HG03025 (cell line): ENCODE measurements around the gene SLC25A39.

Experiments
- ATAC-seq: cut with Tn5 transposase; IDR thresholded peaks from one replicate; pipeline ENCODE4 v1.9.1; 2021; ENCODE audit warnings: mild to moderate bottlenecking, moderate library complexity; ENCODE audit not compliant: unreplicated experiment, low FRiP score

SLC25A39 gene

DNA sequence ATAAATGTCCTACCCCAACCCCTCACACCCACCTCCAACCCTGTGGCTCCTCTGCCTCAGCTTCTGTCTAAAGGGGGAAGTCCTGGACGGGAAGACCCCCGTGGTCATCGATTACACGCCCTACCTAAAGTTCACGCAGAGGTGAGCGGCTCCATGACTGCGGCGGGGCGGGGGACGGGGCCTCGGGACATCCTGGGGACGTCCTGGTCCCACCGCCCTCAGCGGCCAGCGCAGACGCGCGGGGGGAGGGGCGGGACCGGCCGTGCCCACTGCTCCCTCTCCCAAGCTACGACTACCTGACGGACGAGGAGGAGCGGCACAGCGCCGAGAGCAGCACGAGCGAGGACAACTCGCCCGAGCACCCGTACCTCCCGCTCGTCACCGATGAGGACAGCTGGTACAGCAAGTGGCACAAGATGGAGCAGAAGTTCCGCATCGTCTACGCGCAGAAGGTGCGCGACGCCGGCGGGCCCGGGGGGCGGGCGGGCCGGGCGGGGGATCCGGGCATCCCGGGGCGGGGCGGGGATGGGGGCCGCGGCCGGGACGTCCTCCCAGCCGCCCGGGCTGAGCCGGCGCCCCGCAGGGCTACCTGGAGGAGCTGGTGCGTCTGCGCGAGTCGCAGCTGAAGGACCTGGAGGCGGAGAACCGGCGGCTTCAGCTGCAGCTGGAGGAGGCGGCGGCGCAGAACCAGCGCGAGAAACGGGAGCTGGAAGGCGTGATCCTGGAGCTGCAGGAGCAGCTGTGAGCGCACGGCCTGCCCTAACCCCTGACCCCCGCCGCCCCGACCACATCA lies 9.6 kb downstream of the SLC25A39 start:
- ATAC-seq, result no peak

GRCh38 chr17:44314524-44314868 lies 10.1 kb downstream of the SLC25A39 start:
- ATAC-seq, result no peak

GRCh38 chr17:44314031-44314430 lies 10.6 kb downstream of the SLC25A39 start:
- ATAC-seq, result no peak

DNA sequence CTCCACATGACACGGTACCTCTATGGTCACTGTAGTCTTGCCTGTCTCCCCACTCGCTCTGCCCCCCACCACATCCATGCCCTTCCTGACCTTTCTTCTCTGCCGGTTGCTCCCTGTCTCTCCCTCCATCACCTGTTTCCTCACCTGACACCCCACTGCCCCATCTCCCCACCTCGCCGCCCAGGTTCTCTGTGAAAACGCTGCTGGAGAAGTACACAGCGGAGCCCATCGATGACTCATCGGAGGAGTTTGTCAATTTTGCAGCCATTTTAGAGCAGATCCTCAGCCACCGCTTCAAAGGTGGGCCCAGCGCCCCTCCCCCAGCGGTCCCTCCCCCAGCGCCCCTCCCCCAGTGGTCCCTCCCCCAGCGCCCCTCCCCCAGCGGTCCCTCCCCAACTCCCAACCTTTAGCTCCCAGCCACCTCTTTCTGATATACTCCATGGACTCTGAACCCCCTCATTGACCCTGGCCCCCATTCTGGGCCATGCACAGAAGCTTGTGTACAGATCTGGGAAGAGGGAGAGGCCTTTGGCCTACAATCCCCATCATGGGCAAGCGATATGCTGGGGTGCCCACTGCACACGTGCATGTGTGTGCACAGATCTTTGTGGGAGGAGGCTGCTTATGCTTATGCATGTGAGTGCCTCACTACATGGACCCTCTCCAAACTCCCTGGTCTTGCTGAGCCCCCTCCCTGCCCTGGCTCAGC lies 12.1 kb downstream of the SLC25A39 start:
- ATAC-seq, result no peak

DNA sequence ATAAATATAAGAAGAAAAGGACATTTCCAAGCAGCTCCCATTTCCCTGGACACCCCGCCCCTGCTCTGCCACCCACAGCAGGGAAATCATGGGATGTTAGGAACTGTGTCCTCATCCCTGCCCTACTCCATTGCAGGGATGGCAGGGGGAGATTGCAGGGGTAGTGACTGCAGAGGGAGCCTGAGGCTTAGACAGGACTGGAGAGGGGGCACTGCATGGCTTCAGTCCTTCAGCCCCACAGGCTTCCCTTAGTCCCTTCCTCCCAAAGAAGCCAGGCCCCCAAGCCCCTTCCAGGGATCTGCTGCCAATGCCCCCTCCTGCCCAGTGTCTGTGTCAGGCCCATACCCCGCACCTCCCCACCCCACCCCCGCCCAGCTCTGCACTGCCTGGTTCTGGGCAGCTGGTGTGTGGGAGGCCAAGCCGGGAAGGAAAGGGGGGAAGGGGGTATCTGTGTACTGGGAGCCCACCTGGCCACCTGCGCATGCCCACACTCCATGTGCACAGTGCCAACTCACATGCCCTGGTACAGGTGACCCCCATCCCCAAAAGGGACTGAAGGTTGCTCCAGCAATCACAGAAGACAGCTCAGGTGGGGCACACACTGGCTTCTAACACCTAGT lies 13.0 kb downstream of the SLC25A39 start:
- ATAC-seq, result no peak

GRCh38 chr17:44310609-44311376 lies 13.8 kb downstream of the SLC25A39 start:
- no peak for ATAC-seq

- ATAC-seq, result no peak
Observed at GRCh38 chr17:44310188-44310587, 14.4 kb downstream of the SLC25A39 start.

GRCh38 chr17:44309472-44309871 lies 15.2 kb downstream of the SLC25A39 start:
- ATAC-seq, result no peak

DNA sequence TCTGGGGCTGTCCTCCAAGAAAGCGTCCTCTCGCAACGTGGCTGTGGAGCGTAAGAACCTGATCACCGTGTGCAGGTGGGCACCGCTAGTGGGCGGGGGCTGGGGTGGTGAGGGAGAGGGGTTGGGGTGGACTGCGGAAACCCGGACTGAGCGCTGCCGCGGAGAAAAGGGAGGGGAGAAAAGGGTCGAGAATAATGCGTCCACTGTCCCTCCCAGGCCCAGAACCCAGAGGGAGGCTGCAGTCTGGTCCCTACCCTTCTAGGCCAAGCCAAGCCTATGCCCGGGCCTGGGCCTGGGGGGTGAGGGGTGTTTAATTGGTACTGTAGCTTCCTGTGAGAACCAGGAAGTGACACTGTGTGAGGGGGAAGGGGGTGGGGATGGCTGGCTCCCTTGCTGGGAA lies 15.8 kb downstream of the SLC25A39 start:
- no peak for ATAC-seq

DNA sequence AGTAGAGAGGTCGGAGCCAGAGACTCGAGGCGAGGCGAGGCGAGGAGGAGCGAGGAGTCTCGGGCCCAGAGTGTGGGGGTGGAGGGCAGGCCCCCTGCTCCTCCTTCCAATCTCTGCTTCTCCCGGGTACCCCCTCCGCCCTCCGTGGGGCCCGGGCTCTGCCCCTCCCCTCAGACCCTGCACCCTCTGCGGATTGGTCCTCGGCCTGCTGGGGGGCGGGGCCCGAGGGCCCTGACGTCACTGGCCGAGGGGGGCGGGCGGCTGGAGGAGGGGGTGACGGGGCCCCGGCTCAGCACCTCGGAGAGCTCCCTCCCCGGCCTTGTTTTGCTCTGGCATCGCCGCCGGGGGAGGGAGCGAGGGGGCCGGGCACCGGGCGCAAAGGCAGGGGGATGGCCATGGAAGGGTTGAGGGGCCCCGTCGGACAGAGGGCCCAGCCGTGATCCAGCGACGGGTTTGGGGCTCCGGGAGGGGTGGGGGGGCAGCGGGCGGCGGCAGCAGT lies 16.3 kb downstream of the SLC25A39 start, which contains the start of gene RUNDC3A:
Gene RUNDC3A, plus strand, starts transcription at position 282 of the 499 bp plus-strand sequence. CDS start 232 bp downstream, outside the sequence.
- no peak for ATAC-seq

GRCh38 chr17:44307387-44308186 lies 17.0 kb downstream of the SLC25A39 start:
- no peak for ATAC-seq

GRCh38 chr17:44304651-44305050 lies 20.0 kb downstream of the SLC25A39 start:
- ATAC-seq, result no peak

GRCh38 chr17:44297975-44298374 lies 26.6 kb downstream of the SLC25A39 start:
- ATAC-seq, result no peak

DNA sequence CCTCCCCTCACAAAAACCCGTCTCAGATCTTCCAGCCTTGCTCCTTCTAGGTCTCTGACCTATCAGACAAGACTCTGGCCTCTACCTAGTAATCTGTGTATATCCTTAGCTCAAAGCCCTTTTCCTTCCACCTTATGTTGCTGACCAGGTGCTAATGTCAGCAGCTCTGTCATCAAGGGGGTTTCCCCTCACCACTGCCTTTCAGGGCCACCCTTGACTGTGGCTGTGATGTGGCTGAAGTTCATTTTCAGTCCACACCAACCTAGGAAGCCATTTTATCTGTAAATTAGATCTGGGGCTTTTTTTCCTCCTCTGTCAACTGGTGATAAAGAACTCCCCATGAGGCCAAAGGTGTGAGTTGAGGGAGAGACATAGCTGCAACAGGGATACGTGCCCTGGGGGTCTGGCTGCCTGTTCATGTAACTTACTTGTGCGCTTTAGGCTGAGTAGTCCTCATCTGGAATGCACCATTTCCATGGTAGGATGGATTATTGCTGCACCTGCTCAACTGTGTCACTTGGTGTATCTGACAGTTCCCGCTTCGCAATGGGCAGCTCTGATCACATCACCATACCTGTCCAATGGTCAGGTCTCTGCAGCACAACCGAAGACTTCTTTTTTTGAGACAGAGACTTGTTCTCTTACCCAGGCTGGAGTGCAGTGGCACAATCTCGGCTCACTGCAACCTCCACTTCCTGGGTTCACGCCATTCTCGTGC lies 31.0 kb downstream of the SLC25A39 start:
- no peak for ATAC-seq

DNA sequence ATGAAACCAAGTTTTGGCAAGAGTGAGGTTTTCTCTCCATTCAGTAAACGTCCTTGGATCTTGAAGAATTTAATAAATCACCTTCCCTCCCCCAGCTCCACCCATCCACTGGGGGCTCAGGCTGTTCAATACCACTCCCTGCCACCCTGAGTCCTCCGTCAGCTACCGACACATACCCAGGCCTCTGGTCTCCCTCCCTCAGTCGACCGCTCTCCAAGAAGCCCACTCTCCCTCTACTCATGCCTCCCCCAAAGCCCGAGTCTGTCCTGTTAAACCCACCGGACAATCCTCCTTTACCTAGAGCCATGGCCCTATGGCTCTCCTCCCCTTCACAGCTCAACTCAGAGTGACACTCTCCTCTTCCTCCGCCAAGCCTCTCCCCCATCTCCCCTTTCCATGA lies 37.0 kb downstream of the SLC25A39 start:
- ATAC-seq, result no peak

- ATAC-seq, result no peak
Observed at GRCh38 chr17:44284024-44284400, 40.6 kb downstream of the SLC25A39 start.

- ATAC-seq, result no peak
Observed at GRCh38 chr17:44283344-44284023, 41.1 kb downstream of the SLC25A39 start.

DNA sequence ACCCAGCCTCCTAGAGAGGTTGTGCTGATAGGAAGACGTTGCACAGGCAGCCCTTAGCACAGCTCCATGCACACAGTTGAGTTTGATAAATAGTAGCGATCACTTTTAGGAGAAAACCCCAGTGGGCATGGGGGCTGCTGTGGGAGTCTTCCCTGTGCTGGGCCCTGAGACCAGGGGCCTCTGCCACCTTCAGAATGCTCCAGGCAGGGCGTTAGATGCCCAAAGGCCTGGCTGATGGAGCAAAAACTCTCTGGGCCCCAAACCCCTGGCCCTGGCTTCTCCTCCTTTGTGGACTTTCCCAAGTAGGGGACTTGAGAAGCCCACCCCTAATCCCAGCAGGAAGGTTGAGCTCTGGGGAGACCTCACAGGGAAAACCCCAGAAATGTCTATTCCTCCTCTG lies 42.4 kb downstream of the SLC25A39 start:
- ATAC-seq, result no peak

GRCh38 chr17:44281570-44281969 lies 43.1 kb downstream of the SLC25A39 start:
- no peak for ATAC-seq
